Activated naive CD4-positive, alpha-beta T cell (primary cell): ENCODE data around the gene SGO2.
"Not testable (repeated sequence)": the region's sequence is repeated elsewhere in the genome, so short reads cannot be mapped to it uniquely, and the experiment has no call there.

Experiments
- DNase-seq, 4 experiments: peaks; one replicate each; lab custom pipeline; 2025; lab: John Stamatoyannopoulos, UW

Gene SGO2

DNA sequence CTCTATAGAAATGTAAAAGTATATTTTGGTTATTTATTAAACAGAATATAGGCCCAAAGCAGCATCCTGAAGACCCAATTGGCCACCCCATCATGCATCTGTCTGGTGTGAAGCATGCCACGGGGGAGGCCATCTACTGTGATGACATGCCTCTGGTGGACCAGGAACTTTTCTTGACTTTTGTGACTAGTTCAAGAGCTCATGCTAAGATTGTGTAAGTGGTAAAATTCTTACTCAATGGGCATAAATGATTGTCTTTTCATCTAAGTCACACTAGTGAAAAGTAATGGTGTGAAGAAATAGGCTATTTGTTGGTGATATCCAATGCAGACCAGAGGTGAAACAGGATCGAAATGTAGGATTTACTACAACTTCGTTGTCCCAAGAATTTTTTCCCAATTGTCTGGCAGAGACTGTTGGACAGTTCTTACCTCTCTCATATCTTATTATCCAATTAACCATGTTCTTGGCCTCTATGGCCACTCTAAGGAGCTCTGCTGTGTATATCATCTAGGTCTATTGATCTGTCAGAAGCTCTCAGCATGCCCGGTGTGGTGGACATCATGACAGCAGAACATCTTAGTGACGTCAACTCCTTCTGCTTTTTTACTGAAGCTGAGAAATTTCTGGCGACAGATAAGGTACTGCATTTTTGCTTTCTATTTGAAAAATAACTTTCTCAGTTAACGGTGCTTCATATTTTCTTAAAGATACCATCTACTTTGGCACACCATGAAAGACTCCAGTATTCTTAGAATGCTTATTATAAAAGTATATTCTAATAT is 94.8 kb downstream of the SGO2 start:
- DNase-seq = no peak

- no peak for DNase-seq
Measured at GRCh38 chr2:200622106-200622505, 96.1 kb downstream of the SGO2 start.

GRCh38 chr2:200624026-200624425 is 98.0 kb downstream of the SGO2 start:
- DNase-seq = no peak

DNA sequence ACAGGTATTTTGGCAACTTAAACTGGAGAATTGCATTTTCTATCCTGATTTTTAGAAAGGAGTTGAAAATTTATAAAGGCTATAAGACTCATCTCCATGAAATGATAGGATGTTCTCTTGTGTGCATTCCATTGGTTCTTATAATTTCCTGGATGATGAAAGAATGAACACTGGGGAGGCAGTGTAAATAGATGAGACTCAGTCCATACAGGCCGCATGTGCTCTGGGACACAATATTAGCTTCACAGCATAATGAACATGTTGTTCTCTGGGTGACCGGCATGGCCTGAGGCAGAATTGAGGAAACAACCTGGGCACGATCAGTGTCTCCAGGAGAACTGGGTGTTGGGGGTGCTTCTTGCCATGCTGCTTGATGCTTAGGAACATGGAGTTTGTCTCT is 98.7 kb downstream of the SGO2 start:
- DNase-seq = no peak

- DNase-seq = no peak
Measured at GRCh38 chr2:200625282-200625681, 99.3 kb downstream of the SGO2 start.

GRCh38 chr2:200625958-200626363 is 100.0 kb downstream of the SGO2 start:
- DNase-seq = no peak

DNA sequence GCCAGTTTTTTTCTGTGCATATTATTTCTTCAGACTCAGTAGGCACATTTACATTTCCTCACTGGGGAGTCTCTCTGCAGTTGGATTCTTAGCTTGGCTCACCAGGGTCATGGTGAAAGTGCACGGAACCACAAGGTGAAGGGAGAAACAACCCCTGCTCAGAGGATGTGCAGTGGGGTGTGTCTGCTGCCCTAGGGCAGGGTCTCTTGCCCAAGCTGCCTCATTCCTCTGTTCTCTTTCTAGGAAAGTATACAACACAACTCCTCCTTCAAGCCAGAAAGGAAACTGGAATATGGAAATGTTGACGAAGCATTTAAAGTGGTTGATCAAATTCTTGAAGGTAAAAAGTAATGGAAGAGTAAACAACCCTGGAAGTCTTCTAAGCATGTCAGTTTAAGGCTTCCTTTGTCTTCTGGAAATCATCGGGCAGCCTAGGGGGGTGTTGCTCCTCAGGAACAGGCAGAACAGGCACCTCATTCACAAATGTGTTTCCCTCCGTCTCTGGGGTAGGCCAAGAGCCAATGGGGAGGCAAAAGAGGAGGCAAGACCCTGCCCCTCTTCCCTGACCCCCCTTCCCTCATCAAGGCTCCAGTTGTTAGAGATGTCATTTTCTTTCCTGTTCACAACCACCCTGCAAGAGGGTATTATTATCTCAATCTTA is 101.2 kb downstream of the SGO2 start:
- no peak for DNase-seq

DNA sequence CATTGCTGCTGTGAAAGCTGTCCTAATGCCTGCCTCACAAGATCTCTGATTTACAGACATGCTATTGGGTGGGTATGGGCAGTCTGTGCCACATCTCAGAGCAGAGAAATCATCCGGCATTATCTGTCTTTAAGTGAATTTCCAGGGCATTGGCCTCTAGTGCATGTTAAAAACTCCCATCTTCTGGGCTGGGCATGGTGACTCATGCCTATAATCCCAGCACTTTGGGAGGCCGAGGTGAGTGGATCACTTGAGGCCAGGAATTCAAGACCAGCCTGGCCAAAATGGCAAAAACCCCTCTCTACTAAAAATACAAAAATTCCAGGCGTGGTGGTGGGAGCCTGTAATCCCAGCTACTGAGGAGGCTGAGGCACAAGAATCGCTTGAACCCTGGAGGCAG is 102.5 kb downstream of the SGO2 start:
- DNase-seq = not testable (repeated sequence)

DNA sequence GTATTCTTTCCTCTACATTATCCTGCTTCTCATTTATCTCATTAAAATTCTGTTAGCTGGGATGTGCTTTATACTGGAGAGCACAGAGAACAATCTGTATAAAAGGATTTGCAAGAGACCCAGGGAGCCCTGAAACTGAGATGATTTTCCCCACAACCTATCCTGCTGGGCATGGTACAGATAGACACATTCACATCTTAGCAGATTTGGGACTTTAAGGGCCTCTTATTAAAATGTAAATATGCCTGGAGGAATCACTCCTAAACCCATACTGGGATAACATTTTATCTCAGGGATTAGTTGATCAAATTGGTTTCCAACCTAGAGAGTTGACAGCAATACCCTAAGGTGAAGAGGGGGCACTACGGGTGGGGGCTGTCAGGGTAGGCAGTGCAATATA is 105.3 kb downstream of the SGO2 start:
- DNase-seq = no peak
